ENCODE data around the gene YPEL3.

The YPEL3 gene

DNA sequence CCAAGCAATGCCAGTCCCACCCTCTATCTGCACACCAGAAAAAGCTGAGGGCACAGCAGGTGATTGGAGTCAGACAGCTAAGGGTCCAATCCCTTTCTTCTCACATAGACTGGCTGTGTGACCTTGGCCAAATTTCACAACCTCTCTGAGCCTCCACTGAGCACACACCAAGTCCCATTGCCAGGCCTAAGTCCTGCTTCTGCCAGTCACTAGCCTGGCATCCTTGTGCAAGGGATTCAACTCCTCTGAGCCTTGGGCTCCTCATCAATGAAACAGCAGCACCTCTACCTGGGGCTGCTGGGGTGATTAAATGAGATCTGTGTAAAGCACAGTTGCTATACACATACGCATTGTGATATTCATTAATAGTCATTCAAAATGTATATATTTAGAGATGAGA is 49.4 kb downstream of the YPEL3 start:
- H3K27ac ChIP-seq = no peak overlapping the region
- TF ChIP-seq, protein P1, sequence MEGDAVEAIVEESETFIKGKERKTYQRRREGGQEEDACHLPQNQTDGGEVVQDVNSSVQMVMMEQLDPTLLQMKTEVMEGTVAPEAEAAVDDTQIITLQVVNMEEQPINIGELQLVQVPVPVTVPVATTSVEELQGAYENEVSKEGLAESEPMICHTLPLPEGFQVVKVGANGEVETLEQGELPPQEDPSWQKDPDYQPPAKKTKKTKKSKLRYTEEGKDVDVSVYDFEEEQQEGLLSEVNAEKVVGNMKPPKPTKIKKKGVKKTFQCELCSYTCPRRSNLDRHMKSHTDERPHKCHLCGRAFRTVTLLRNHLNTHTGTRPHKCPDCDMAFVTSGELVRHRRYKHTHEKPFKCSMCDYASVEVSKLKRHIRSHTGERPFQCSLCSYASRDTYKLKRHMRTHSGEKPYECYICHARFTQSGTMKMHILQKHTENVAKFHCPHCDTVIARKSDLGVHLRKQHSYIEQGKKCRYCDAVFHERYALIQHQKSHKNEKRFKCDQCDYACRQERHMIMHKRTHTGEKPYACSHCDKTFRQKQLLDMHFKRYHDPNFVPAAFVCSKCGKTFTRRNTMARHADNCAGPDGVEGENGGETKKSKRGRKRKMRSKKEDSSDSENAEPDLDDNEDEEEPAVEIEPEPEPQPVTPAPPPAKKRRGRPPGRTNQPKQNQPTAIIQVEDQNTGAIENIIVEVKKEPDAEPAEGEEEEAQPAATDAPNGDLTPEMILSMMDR (conservative IDR thresholded peaks at IDR 0.05) = no peak
- TF ChIP-seq ZFX (IDR thresholded peaks at IDR 0.05) = no peak

DNA sequence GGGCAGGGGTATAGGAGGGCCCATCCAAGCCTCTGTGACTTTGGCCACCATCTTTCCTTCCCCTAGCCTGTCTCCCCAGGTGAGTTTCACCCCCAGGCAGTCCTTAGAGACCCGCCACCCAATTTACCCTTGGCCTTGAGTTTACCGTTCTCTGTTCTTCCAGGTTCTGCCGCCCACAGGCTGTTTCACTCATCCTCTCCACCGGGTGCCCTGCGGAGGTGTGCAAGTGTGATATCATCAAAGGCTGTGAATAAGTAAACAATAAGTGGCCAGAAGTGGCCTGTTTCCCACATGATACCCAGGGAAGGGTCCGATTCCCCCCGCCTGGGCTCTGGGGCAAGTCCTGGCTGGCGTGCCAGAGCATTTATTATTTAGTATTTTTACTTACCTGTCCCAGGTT is 49.8 kb downstream of the YPEL3 start:
- no peak overlapping the region for H3K27ac ChIP-seq
- TF ChIP-seq ZFX (IDR thresholded peaks at IDR 0.05) = no peak
- TF ChIP-seq, protein P1 (conservative IDR thresholded peaks at IDR 0.05) = no peak

All from C4-2B (cell line).